Adrenal gland (tissue), 12 donors: ENCODE results near the gene CD7. TPM values are rescaled to one million over a fixed set of nuclear protein-coding genes. Genes with fewer than 3 reads are reported as not detected.

Experiments used
- DNase-seq, 7 donors: peaks; one replicate each; pipeline ENCODE4 v3.0.0-alpha.2; 2019 to 2020
- H3K27ac ChIP-seq, 5 donors: fragments of 200-600 bp; sonication (generic) in 4 of 5; 1 replicate in 3 of 5; 2 replicates in 2 of 5; pipeline versions ENCODE4 v1.5.1 to v1.8.0; 2016 to 2020; ENCODE audit warnings: mild to moderate bottlenecking in 1 of 5
- H3K27me3 ChIP-seq: fragments of 200-600 bp; 2 replicates; pipeline ENCODE4 v1.8.0; 2021
- H3K36me3 ChIP-seq, 2 donors: fragments of 200-600 bp; replicated peaks in 1 of 2; 1 replicate in 1 of 2; 2 replicates in 1 of 2; pipeline versions ENCODE4 v1.5.1 to v1.8.0; 2018 to 2022
- H3K4me1 ChIP-seq, 2 donors: fragments of 200-600 bp; replicated peaks in 1 of 2; 1 replicate in 1 of 2; 2 replicates in 1 of 2; pipeline versions ENCODE4 v1.5.1 to v1.8.0; 2018 to 2021
- H3K4me3 ChIP-seq, 4 donors: fragments of 200-600 bp; sonication (generic) in 3 of 4; one replicate each; pipeline ENCODE4 v1.5.1; 2016 to 2018
- H3K9me3 ChIP-seq, 3 donors: fragments of 200-600 bp; sonication (generic) in 1 of 3; replicated peaks in 1 of 3; 1 replicate in 2 of 3; 2 replicates in 1 of 3; pipeline versions ENCODE4 v1.5.1 to v1.8.0; 2016 to 2021
- POLR2A ChIP-seq, 2 donors: fragments of 450-650 bp; IDR thresholded peaks; one replicate each; pipeline ENCODE4 v1.6.1; 2017; ENCODE audit warnings: antibody characterized with exemption in 2 of 2, mild to moderate bottlenecking in 2 of 2, moderate library complexity in 1 of 2
- WGBS, 4 donors: extraction: QIAGEN DNeasy Blood & Tissue Kit in 2 of 4; methylation state at CpG; one replicate each; pipeline versions ENCODE4 v1.1.5 to v1.1.7; 2013 to 2017; 5-methylcytosine and 5-hydroxymethylcytosine counted together
- intact Hi-C, 2 donors: fragments of 100-400 bp; cut with DNase I; formaldehyde crosslinking; loops; one replicate each; pipeline versions ENCODE4 v1.14.1 to v1.15.0; 2022 to 2023
- polyA plus RNA-seq, 3 donors: library from polyadenylated mRNA; stranded (reverse); fragments of 200-250 nt in 2 of 3; fragments of 350-450 nt in 1 of 3; fragmentation: Illumina TruSeq in 1 of 3; extraction: RNeasy Lipid Tissue Mini Kit (QIAGEN cat#74804) in 1 of 3; gene quantifications; one replicate each; pipeline ENCODE4 v1.2.3, GENCODE V29; 2013 to 2014
- total RNA-seq, 9 donors: library from RNA; depleted of rRNA in 4 of 9; stranded (reverse); fragments of >200 nt in 4 of 9; fragments of 120-200 nt in 1 of 9; fragmentation: NEBNext Ultra II Directional in 1 of 9; extraction: Animal tissue kit (Norgen Biotek cat#: 25700) in 1 of 9; gene quantifications; one replicate each; pipeline versions ENCODE4 v1.1.0 to v1.2.4, GENCODE V29; 2013 to 2023
- TF ChIP-seq, protein P1 (sequence below), 6 experiments: fragments of 450-650 bp in 4 of 6; fragments of 200-600 bp in 2 of 6; sonication (generic) in 1 of 6; IDR thresholded peaks; 1 replicate in 5 of 6; 2 replicates in 1 of 6; pipeline versions ENCODE4 v1.5.1 to v1.8.0; 2016 to 2021; ENCODE audit warnings: antibody characterized with exemption in 6 of 6, mild to moderate bottlenecking in 2 of 6, moderate library complexity in 1 of 6
- donor health status: healthy with polysubstance abuse.
- donor health status: Bipolar disorder and iron deficiency.
- donor health status: DM: yes; HTN: yes; CAD: no.
- donor health status: DM: no; HTN: no; CAD: no.
- donor health status: DM: no; HTN: no; CAD: no.
- donor health status: DM: yes; HTN: yes; CAD: no.

The CD7 gene
- total and polyA plus RNA-seq, 12 donors = 0.11 to 4.2 (median 1.6) TPM; not detected in 2

GRCh38 chr17:82272495-82273326, 44.7 kb downstream of the CD7 start:
- Histone ChIP-seq H3K4me3 (peak overlapping the region; percentile 39 to 99 (median 74)), H3K27me3 (no peaks in the 10 kb centered on the region), H3K4me1 (peaks cover 39 to 60% of the 10 kb centered on the region in 2 donors), H3K27ac (peak overlapping the region; percentile 93 to 100 (median 97)), H3K9me3 (no peaks in the 10 kb centered on the region), H3K36me3 (peaks cover 0 to 18% of the 10 kb centered on the region in 2 donors)
- TF ChIP-seq POLR2A (IDR thresholded peaks at IDR 0.05) = no peak
- intact Hi-C loops = no loop called here
- peak in 6 of 7 donors; percentile 40 to 71 (median 54) for DNase-seq
- 0 to 2% (median 0%) methylated on average over 7 to 54 of the region's 57 CpGs for WGBS, 4 donors

GRCh38 chr17:82271401-82271800, 46.0 kb downstream of the CD7 start:
- Histone ChIP-seq H3K27ac (peak overlapping the region in 3 of 5 donors; percentile 97 to 100 (median 97)), H3K36me3 (peaks cover 0 to 20% of the 10 kb centered on the region in 2 donors), H3K9me3 (no peaks in the 10 kb centered on the region), H3K4me3 (no peak overlapping the region), H3K4me1 (peaks cover 50 to 73% of the 10 kb centered on the region in 2 donors), H3K27me3 (no peaks in the 10 kb centered on the region)
- intact Hi-C loops = no loop called here
- WGBS, 4 donors = 66 to 81% (median 74%) methylated on average over 3 to 6 of the region's 6 CpGs
- DNase-seq = no peak
- TF ChIP-seq, protein P1, sequence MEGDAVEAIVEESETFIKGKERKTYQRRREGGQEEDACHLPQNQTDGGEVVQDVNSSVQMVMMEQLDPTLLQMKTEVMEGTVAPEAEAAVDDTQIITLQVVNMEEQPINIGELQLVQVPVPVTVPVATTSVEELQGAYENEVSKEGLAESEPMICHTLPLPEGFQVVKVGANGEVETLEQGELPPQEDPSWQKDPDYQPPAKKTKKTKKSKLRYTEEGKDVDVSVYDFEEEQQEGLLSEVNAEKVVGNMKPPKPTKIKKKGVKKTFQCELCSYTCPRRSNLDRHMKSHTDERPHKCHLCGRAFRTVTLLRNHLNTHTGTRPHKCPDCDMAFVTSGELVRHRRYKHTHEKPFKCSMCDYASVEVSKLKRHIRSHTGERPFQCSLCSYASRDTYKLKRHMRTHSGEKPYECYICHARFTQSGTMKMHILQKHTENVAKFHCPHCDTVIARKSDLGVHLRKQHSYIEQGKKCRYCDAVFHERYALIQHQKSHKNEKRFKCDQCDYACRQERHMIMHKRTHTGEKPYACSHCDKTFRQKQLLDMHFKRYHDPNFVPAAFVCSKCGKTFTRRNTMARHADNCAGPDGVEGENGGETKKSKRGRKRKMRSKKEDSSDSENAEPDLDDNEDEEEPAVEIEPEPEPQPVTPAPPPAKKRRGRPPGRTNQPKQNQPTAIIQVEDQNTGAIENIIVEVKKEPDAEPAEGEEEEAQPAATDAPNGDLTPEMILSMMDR (IDR thresholded peaks at IDR 0.05) = no peak
- TF ChIP-seq POLR2A (IDR thresholded peaks at IDR 0.05) = no peak

- no peak overlapping the region for H3K4me3 ChIP-seq
- intact Hi-C loops = no loop called here
- no peaks in the 10 kb centered on the region for H3K9me3 ChIP-seq
- no peaks in the 10 kb centered on the region for H3K27me3 ChIP-seq
- WGBS, 4 donors = 82 to 87% (median 84%) methylated on average over 12 of the region's 12 CpGs
- no peak for DNase-seq
- peaks cover 57 to 80% of the 10 kb centered on the region in 2 donors for H3K4me1 ChIP-seq
- TF ChIP-seq, protein P1 (IDR thresholded peaks at IDR 0.05) = no peak
- TF ChIP-seq POLR2A (IDR thresholded peaks at IDR 0.05) = no peak
- H3K27ac ChIP-seq = peak overlapping the region in 2 of 5 donors; percentile 16 to 97
- peaks cover 0 to 27% of the 10 kb centered on the region in 2 donors for H3K36me3 ChIP-seq
Observed at GRCh38 chr17:82270651-82271050, 46.8 kb downstream of the CD7 start.

GRCh38 chr17:82269882-82270500, 47.4 kb downstream of the CD7 start:
- intact Hi-C loops = no loop called here
- 63 to 82% (median 74%) methylated on average over 8 to 13 of the region's 13 CpGs for WGBS, 4 donors
- Histone ChIP-seq H3K9me3 (no peaks in the 10 kb centered on the region), H3K36me3 (peaks cover 0 to 34% of the 10 kb centered on the region in 2 donors), H3K4me3 (no peak overlapping the region), H3K27me3 (no peaks in the 10 kb centered on the region), H3K27ac (peak overlapping the region in 3 of 5 donors; percentile 34 to 97 (median 61)), H3K4me1 (peaks cover 57 to 83% of the 10 kb centered on the region in 2 donors)
- TF ChIP-seq POLR2A (IDR thresholded peaks at IDR 0.05) = no peak
- TF ChIP-seq, protein P1 (IDR thresholded peaks at IDR 0.05) = no peak
- DNase-seq = no peak
